Left lobe of liver (tissue), 2 donors: ENCODE data around the gene RBP3. TPM values are rescaled to one million over a fixed set of nuclear protein-coding genes. Genes with fewer than 3 reads are reported as not detected.
A peak's percentile ranks its signal among the peaks of the same experiment; 100 is the strongest.
"Not testable (repeated sequence)": the region's sequence is repeated elsewhere in the genome, so short reads cannot be mapped to it uniquely, and the experiment has no call there.

ENCODE experiments used
- ATAC-seq: fragments of 200-7000 bp; cut with Tn5 transposase; one replicate; pipeline ENCODE4 v1.9.1; 2020; ENCODE audit warnings: mild to moderate bottlenecking, moderate library complexity
- DNase-seq: peaks from one replicate; pipeline ENCODE4 v3.0.0-alpha.2; 2020; ENCODE audit warnings: low spot score
- total RNA-seq: library from RNA; stranded (reverse); gene quantifications from one replicate; pipeline ENCODE4 v1.2.1, GENCODE V29; 2021
- donor health status: DM: no; HTN: no; CAD: no; lungs with moderate emphysema.
- donor health status: DM: no; HTN: yes; CAD: no.

RBP3 gene
- total RNA-seq, 1 donor from 2014 or later: not detected

GRCh38 chr10:47370015-47370767 lies 22.0 kb downstream of the RBP3 start:
- DNase-seq: peak; percentile 28
- no peak for ATAC-seq

DNA sequence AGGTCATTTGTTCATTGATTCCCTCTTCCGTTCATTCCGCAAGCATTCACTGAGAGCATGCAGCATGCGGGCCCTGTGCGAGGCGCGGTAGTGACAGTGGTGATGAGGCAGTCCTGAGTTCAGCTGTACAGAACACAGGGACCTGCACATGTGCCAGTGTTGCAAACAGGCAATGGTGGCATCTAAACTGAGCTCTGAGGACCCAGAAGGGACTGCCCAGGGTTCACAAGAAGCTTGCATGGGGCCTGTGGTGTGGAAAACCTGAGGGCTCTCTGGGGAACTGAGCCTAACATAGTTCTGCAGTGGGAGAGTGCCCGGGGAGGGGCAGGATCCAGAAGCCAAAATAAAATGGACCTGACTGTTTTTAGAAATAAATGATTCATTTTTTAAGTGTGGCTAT lies 22.7 kb downstream of the RBP3 start:
- DNase-seq (peak; percentile 10), ATAC-seq (no peak)

DNA sequence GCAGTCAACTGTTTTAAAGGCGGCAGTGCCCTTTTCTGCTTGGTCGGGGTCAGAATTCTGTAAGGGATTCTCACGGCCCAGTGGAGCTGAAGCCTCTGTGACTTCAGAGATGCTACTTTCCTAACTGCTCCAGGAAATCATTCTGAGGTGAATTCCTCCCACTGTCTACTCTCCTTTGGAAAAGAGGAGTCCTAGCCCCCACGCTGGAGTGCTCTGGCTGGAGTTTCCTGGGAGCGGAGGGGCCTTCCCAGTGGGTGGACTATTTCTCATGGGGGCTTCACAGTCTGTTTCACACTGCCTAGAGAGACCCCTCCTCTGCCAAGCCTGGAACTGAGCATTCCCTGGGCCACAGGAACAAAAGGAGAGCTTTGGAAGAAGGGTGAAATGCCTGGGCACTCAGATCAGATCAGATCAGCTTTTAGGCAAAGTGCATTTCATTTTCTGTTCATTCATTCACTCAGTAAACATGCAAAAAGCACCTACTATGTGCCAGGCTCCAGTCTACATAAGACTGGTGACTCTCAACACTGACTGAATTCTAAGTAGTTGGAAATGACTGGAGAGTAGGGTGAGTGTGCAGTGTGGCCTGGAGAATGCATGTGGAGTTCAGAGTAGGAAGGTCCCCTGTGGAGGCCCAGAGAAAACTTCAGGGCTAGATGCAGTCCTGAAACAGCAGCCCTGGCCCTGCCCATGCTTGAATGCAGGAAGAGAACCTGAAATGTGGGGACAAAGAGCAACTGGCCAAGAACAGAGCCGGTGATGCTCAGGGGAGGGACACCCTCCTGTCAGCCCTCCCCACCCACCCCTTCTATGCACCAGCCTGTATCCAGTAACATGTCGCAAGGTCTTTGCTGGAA lies 23.7 kb downstream of the RBP3 start:
- ATAC-seq: no peak
- DNase-seq: no peak

GRCh38 chr10:47372726-47373125 lies 24.6 kb downstream of the RBP3 start:
- DNase-seq (peak; percentile 28), ATAC-seq (no peak)

DNA sequence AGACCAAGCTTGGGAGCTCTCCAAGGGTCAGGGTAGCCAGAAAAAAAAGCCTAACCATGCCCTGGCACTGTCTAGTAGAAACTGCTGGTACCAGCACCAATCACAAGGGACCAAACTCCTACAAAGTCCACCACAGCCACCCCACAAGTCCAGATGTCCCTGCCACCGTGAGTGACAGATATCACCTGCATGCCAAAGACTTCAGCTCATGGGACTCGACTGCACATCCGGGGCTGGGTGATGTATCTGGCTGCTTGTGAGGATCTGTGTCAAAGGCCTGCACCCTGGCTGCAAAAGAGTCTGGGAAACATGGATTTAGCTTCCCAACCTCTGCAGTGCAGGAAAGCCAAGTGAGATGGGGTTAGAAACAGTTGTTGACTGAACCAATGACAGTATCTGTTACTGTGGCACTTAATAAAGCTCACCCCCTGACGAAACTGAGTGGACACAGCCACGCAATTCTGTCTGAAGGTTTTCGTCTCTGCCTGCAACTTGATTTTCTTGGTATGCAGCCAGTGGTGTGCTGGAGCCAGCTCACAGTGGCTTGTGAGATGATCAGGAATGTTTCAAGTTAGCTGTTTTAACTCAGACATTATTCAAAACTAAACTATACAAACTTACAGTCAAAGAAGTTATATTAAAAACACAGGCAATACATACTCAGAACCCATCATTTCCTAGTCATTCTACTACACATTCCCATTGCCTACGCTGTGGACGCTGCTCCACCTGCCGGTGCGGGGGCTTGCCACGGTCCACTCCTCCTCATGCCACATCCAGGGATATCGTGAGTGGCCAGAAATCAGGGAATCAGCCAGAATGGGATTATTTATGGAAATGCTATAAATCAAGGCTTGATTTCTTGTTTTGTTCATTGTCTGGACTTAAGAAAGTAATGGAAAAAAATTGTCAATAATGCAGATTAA lies 26.7 kb downstream of the RBP3 start:
- ATAC-seq: no peak
- peak; percentile 19 for DNase-seq

DNA sequence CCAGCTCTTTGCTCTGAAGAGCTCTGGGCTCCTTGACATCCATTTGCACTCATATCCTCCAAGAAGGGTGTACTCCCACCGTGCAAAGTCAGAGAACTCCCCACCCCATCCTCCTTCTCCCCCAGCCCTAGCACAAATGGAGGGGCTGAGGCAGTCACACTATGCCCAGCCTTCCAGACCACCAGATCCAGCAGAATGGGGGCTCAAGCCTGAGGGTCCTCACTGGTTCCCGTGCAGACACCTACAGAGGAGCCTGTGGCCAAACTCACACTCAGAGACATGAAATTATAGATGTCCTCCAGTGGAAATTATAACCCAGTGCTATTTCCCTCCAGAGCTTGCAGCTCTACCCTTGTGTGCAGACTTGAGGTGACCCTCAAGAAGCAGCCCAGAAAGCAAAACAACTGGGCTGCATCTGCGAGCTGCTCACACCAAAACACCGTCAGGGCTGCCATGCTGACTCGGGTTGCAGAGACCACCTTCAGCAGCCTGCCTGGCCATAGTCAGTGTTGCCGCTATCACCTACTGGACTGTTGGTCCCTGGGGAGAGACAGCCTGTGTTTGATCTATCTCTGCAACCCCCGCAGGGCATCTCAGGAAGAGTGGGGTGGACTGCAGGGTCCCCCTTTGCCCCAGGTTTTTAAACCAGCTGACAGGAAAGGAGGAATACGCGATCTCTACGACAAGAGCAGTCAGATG lies 28.5 kb downstream of the RBP3 start:
- ATAC-seq: no peak
- peak; percentile 29 for DNase-seq

- no peak for ATAC-seq
- no peak for DNase-seq
These were observed 30.0 kb downstream of the RBP3 start for GRCh38 chr10:47378183-47378510.

DNA sequence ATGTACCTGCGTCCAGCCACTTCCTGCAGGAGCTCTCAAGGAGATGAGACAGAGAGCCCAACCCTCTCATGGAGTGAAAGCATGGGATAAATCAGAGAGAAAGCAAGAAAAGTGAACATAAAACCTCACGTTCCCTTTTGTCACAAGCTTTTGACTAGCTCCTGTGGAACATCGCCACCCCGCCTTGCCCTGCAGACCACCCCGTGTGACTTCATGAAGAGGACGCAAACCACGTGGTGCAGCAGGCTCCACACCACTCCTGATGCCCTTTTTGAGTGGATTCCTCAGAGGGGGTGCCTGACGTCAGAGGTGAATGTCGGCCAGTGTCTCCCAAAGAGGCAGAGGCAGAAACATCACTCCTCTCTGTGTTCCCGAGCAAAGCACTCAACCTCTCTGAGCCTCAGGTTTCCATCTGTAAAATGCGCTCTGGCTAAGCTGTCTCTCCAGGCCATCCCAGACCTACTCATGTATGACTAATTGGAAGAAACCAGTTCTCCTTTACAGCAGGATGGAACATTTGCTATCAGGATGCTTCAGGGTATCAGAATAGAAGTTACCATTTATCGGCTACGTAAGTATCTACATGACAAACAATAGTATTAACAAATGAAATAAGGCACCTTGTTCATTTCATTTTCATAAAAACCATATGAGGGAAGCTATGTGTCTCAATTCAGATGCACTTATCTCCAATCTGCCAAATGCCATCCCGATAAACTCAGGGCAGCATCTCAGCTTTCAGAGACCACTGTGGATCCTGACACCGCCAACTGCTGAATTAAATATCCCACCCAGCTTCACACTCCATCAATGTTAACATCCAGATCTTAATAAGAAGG lies 30.7 kb downstream of the RBP3 start:
- peak; percentile 14 for DNase-seq
- ATAC-seq: no peak

- DNase-seq: peak; percentile 24
- no peak for ATAC-seq
These were observed 31.3 kb downstream of the RBP3 start for GRCh38 chr10:47379445-47379785.

GRCh38 chr10:47379901-47380300 lies 31.7 kb downstream of the RBP3 start:
- ATAC-seq (no peak), DNase-seq (no peak)

GRCh38 chr10:47380341-47381102 lies 32.4 kb downstream of the RBP3 start:
- ATAC-seq: no peak
- peak; percentile 32 for DNase-seq

GRCh38 chr10:47381103-47381395 lies 32.9 kb downstream of the RBP3 start:
- ATAC-seq (no peak), DNase-seq (peak; percentile 35)

DNA sequence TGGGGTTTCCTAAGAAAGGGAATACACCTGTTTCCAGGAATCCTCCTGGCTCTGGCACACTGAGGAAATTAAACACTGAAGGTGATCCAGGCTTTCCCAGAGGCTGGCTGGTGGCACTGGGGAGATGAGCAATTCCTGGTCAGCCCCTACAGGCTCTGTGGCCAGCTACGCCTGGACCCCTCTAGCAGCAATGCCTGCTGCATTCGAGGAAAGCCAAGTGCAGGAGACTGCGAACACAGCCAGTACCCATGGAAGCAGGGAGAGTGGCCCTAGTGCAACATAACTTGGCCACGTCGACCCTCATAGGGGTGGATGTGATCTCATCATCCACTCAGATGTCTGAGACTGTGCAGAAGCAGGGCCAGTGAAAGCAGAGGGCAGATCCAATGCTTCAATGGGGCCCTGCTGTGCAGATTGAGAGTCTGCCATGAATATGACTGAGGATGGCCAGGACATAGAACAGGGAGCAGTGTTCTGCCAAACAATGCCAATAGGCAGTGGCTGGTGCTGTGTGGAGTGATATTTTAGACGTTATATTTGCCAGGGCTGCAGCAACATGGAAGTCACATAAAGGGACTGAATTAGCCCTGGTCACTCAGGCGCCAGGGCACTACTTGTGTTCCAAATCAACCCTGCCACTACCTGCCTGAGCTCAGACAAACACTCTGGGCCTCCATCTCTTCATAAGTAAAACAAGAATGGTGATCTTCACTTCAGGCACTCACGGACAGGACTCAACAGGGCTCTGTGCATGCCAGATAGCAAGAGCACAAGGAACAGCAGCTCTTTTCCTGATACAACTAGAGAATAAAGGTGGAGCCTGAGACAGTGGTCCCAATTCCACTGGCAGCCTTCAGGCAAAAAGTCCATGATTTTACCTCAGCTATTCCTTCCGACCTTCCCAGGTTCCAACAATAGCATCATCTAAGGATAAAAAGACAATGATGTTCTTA lies 33.5 kb downstream of the RBP3 start:
- peak; percentile 38 for DNase-seq
- no peak for ATAC-seq

DNA sequence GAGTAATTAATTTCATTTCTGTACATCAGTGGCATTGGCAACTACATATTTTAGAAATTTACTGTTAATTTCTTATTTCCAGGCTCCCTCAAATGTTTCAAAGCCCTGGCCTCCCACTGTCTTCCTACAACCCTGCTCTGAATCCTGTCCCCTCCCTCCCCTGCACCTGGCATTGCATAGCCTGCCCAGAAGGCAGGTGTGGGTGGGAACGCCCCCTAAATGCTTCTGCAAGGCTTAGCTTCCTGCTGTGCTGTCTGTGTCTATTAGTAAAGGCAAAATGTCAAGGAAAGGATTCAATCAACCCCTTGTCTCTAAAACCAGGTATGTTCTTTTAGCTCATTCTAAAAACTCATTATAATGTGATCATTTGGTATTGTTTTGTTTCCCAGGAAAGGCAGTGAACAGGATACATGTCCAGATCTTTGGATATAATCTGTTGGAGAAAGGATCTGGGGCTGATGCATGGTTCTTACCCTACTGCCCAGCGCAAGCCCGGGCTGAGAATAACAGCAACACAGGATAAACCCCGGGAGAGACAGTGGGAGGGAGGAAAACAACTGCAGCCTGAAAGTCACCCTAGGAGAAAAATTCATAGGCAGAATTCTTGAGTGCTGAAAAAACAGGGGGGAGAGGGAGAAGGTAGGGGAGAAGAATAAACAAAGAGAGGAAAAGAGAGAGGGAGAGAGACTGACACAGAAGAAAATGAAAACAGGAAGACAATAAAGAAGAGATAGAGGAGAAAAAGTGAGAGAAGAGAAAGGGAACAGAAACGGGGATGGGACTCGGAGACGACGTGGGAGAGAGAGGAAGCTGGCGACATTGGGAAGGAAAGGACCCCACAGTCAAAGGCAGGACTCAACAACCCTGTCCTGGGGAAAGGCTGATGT lies 35.3 kb downstream of the RBP3 start:
- ATAC-seq (no peak), DNase-seq (no peak)

- ATAC-seq (peak; percentile 98), DNase-seq (peak; percentile 92)
These were observed 36.2 kb downstream of the RBP3 start, which contains the start of gene ZNF488 for GRCh38 chr10:47384148-47384921. TSS of gene ZNF488 (minus strand) at chr10:47384293. CDS start at chr10:47368829, 15,464 bp downstream.

GRCh38 chr10:47386104-47386503 lies 37.9 kb downstream of the RBP3 start:
- ATAC-seq, DNase-seq: not testable (repeated sequence)
